HepG2 (cell line): ENCODE measurements around the gene JMJD6. TPM values are rescaled to one million over a fixed set of nuclear protein-coding genes. Genes with fewer than 3 reads are reported as not detected.

Experiments
- CENPT ChIP-seq: sonication (generic); formaldehyde crosslinking; IDR thresholded peaks from 2 replicates; pipeline ENCODE4 v1.8.0; 2022; ENCODE audit warnings: low read depth, mild to moderate bottlenecking, moderate library complexity, missing genetic modification reagents
- CSRNP2 ChIP-seq: sonication (generic); formaldehyde crosslinking; conservative IDR thresholded peaks from 2 replicates; pipeline ENCODE4 v1.8.0; 2022; ENCODE audit warnings: low read depth, missing genetic modification reagents
- DNMT1 ChIP-seq: sonication (generic); formaldehyde crosslinking; IDR thresholded peaks from 2 replicates; pipeline ENCODE4 v1.5.1; 2020; ENCODE audit warnings: mild to moderate bottlenecking, missing genetic modification reagents
- FOSL1 ChIP-seq: sonication (generic); formaldehyde crosslinking; IDR thresholded peaks from 2 replicates; pipeline ENCODE4 v1.9.0; 2021; ENCODE audit warnings: missing genetic modification reagents, borderline replicate concordance
- HIC2 ChIP-seq: sonication (generic); formaldehyde crosslinking; IDR thresholded peaks from 2 replicates; pipeline ENCODE4 v1.9.0; 2022; ENCODE audit warnings: low read depth, missing genetic modification reagents
- HOXA9 ChIP-seq: sonication (generic); formaldehyde crosslinking; IDR thresholded peaks from 2 replicates; pipeline ENCODE4 v1.8.1; 2022; ENCODE audit warnings: missing genetic modification reagents, mild to moderate bottlenecking, moderate library complexity, borderline replicate concordance
- IKZF4 ChIP-seq: sonication (generic); formaldehyde crosslinking; IDR thresholded peaks from 2 replicates; pipeline ENCODE4 v1.5.1; 2020; ENCODE audit warnings: borderline replicate concordance, mild to moderate bottlenecking, low read depth, missing genetic modification reagents; ENCODE audit errors: not compliant biosample characterization
- MEIS2 ChIP-seq: sonication (generic); formaldehyde crosslinking; IDR thresholded peaks from 2 replicates; pipeline ENCODE4 v1.9.0; 2021; ENCODE audit warnings: mild to moderate bottlenecking, missing genetic modification reagents
- PHF5A ChIP-seq: IDR thresholded peaks from one replicate; pipeline ENCODE4 v1.6.1; 2018; ENCODE audit warnings: low read depth, missing genetic modification reagents; ENCODE audit not compliant: unreplicated experiment
- RNF2 ChIP-seq: fragments of 450-650 bp; conservative IDR thresholded peaks from 2 replicates; pipeline ENCODE4 v1.6.1; 2016; ENCODE audit warnings: low read depth
- SP140L ChIP-seq: sonication (generic); formaldehyde crosslinking; IDR thresholded peaks from 2 replicates; pipeline ENCODE4 v1.4.0; 2020; ENCODE audit warnings: missing genetic modification reagents, borderline replicate concordance
- TAF15 ChIP-seq: fragments of 200-400 bp; formaldehyde crosslinking; IDR thresholded peaks from one replicate; pipeline ENCODE4 v1.6.1; 2018; ENCODE audit warnings: mild to moderate bottlenecking, low read depth, low read length; ENCODE audit not compliant: poor library complexity, severe bottlenecking
- U2AF2 ChIP-seq: fragments of 200-400 bp; formaldehyde crosslinking; IDR thresholded peaks from 2 replicates; pipeline ENCODE4 v1.6.1; 2017; ENCODE audit warnings: low read depth, mild to moderate bottlenecking, low read length
- ZBTB3 ChIP-seq: sonication (generic); formaldehyde crosslinking; IDR thresholded peaks from 2 replicates; pipeline ENCODE4 v1.4.0; 2020; ENCODE audit warnings: low read depth, mild to moderate bottlenecking, moderate library complexity, missing genetic modification reagents, borderline replicate concordance
- ZFP90 ChIP-seq: sonication (generic); formaldehyde crosslinking; IDR thresholded peaks from 2 replicates; pipeline ENCODE4 v1.8.0; 2022; ENCODE audit warnings: missing genetic modification reagents, mild to moderate bottlenecking, inconsistent platforms, borderline replicate concordance
- ZMAT3 ChIP-seq: sonication (generic); formaldehyde crosslinking; conservative IDR thresholded peaks from 2 replicates; pipeline ENCODE4 v1.7.0; 2021; ENCODE audit warnings: missing genetic modification reagents
- ZNF205 ChIP-seq: IDR thresholded peaks from 2 replicates; pipeline ENCODE4 v1.6.1; 2018; ENCODE audit warnings: missing biosample characterization, missing genetic modification reagents
- ZNF562 ChIP-seq: sonication (generic); formaldehyde crosslinking; IDR thresholded peaks from 2 replicates; pipeline ENCODE4 v1.8.0; 2022; ENCODE audit warnings: missing genetic modification reagents, borderline replicate concordance
- ZNF747 ChIP-seq: sonication (generic); formaldehyde crosslinking; IDR thresholded peaks from 2 replicates; pipeline ENCODE4 v1.8.1; 2023; ENCODE audit warnings: missing genetic modification reagents, mild to moderate bottlenecking, borderline replicate concordance
- ZNF879 ChIP-seq: sonication (generic); formaldehyde crosslinking; IDR thresholded peaks from 2 replicates; pipeline ENCODE4 v1.8.1; 2023; ENCODE audit warnings: missing genetic modification reagents
- polyA plus RNA-seq, 8 experiments: library from polyadenylated mRNA; depleted of rRNA in 3 of 8; stranded (reverse) in 7 of 8; unstranded in 1 of 8; fragments of >200 nt; fragmentation: Illumina TruSeq in 4 of 8; extraction: Trizol in 4 of 8; gene quantifications; 2 replicates each; pipeline versions ENCODE4 v1.2.1 to v1.2.3, GENCODE V29; 2011 to 2016; ENCODE audit warnings: low read depth in 4 of 8, missing spikeins in 1 of 8, mixed read lengths in 1 of 8; ENCODE audit not compliant: insufficient read depth in 1 of 8
- total RNA-seq, 5 experiments: library from RNA; depleted of rRNA; stranded (reverse); fragments of >200 nt; fragmentation: Illumina TruSeq; extraction: Trizol; gene quantifications; 2 replicates each; pipeline ENCODE4 v1.2.3, GENCODE V29; 2016; ENCODE audit warnings: low read depth in 1 of 5
- TF ChIP-seq, protein P1 (sequence below): sonication (generic); formaldehyde crosslinking; IDR thresholded peaks from 2 replicates; pipeline ENCODE4 v1.9.0; 2022; ENCODE audit warnings: missing genetic modification reagents, mild to moderate bottlenecking, borderline replicate concordance
- TF ChIP-seq, protein P2 (sequence below): sonication (generic); formaldehyde crosslinking; IDR thresholded peaks from 2 replicates; pipeline ENCODE4 v1.4.0; 2020; ENCODE audit warnings: mild to moderate bottlenecking, low read depth, missing genetic modification reagents

Gene JMJD6
- total and polyA plus RNA-seq, 2 of the 13 experiments (the other 11 are each of a cell fraction or from before 2014, with no cell fraction given) = 33.6 to 41.0 TPM

GRCh38 chr17:76709077-76709950 lies 17.1 kb downstream of the JMJD6 start (continued):
- TF ChIP-seq HIC2 (CRISPR knock-in tag) (peak; percentile 16; the same call in 1 of the 2 replicates), SP140L (CRISPR knock-in tag) (no peak), ZNF747 (no peak), ZFP90 (CRISPR knock-in tag) (no peak), CSRNP2 (no peak), CENPT (no peak), DNMT1 (CRISPR knock-in tag) (no peak), HOXA9 (CRISPR knock-in tag) (no peak), RNF2 (no peak), IKZF4 (CRISPR knock-in tag) (no peak), FOSL1 (no peak), ZNF562 (no peak), U2AF2 (no peak), MEIS2 (CRISPR knock-in tag) (peak; percentile 44; the same call in 1 of the 2 replicates), ZMAT3 (CRISPR knock-in tag) (no peak; the same call in 1 of the 2 replicates), TAF15 (no peak), ZNF205 (CRISPR knock-in tag) (no peak), ZBTB3 (CRISPR knock-in tag) (no peak), PHF5A (no peak), ZNF879 (CRISPR knock-in tag) (no peak)
- TF ChIP-seq, protein P1, sequence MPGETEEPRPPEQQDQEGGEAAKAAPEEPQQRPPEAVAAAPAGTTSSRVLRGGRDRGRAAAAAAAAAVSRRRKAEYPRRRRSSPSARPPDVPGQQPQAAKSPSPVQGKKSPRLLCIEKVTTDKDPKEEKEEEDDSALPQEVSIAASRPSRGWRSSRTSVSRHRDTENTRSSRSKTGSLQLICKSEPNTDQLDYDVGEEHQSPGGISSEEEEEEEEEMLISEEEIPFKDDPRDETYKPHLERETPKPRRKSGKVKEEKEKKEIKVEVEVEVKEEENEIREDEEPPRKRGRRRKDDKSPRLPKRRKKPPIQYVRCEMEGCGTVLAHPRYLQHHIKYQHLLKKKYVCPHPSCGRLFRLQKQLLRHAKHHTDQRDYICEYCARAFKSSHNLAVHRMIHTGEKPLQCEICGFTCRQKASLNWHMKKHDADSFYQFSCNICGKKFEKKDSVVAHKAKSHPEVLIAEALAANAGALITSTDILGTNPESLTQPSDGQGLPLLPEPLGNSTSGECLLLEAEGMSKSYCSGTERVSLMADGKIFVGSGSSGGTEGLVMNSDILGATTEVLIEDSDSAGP = no peak; the same call in 1 of the 2 replicates
- TF ChIP-seq, protein P2, sequence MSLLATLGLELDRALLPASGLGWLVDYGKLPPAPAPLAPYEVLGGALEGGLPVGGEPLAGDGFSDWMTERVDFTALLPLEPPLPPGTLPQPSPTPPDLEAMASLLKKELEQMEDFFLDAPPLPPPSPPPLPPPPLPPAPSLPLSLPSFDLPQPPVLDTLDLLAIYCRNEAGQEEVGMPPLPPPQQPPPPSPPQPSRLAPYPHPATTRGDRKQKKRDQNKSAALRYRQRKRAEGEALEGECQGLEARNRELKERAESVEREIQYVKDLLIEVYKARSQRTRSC (CRISPR knock-in tag) = no peak
